Measurements from ENCODE around the gene HSPD1.

DNA sequence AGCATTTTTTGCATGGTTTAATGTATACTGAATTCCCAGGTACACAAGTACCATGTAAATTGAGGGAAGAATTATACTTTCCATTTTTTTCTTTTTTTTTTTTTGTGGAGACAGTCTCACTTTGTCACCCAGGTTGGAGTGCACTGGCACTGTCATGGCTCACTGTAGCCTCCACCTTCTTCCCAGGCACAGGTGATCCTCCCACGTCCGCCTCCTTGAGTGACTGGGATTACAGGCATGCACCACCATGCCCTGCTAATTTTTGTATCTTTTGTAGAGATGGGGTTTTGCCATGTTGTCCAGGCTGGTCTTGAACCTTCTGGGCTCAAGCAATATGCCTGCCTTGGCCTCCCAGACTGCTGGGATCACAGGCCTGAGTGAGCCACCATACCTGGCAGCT, 4.4 kb upstream of the HSPD1 start:
- TF ChIP-seq, protein P1, sequence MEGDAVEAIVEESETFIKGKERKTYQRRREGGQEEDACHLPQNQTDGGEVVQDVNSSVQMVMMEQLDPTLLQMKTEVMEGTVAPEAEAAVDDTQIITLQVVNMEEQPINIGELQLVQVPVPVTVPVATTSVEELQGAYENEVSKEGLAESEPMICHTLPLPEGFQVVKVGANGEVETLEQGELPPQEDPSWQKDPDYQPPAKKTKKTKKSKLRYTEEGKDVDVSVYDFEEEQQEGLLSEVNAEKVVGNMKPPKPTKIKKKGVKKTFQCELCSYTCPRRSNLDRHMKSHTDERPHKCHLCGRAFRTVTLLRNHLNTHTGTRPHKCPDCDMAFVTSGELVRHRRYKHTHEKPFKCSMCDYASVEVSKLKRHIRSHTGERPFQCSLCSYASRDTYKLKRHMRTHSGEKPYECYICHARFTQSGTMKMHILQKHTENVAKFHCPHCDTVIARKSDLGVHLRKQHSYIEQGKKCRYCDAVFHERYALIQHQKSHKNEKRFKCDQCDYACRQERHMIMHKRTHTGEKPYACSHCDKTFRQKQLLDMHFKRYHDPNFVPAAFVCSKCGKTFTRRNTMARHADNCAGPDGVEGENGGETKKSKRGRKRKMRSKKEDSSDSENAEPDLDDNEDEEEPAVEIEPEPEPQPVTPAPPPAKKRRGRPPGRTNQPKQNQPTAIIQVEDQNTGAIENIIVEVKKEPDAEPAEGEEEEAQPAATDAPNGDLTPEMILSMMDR (IDR thresholded peaks at IDR 0.05; ENCODE audit: low read length) = no peak
- no peak for TF ChIP-seq EZH2 (optimal IDR thresholded peaks at IDR 0.05; ENCODE audit: low read depth, low read length)
- no peak for TF ChIP-seq EZH2phosphoT487 (IDR thresholded peaks at IDR 0.05; ENCODE audit: low read length)
